HG02759 (cell line): ENCODE measurements around the gene LRRC3C.
A peak's percentile ranks its signal among the peaks of the same experiment; 100 is the strongest.

Experiments
- ATAC-seq: cut with Tn5 transposase; IDR thresholded peaks from one replicate; pipeline ENCODE4 v1.9.1; 2021; ENCODE audit warnings: mild to moderate bottlenecking, moderate library complexity; ENCODE audit not compliant: unreplicated experiment

The LRRC3C gene

DNA sequence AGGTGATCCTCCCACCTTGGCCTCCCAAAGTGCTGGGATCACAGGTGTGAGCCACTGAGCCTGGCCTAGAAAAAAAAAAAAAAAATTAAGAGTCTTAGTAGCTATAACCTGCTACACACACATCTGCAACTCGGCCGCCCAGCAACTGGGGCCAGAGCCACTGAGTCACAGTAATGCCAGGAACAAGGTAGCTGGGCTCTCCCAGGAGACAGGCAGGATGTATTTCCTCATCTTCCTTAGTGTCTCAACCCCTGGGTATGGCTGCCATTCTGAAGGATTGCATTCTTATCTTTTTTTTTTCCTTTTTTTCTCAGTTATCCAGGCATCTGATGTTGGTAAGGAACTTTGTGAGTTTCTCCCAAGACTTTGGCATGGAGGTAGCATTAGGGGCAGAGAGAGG is 46.0 kb downstream of the LRRC3C start:
- no peak for ATAC-seq

DNA sequence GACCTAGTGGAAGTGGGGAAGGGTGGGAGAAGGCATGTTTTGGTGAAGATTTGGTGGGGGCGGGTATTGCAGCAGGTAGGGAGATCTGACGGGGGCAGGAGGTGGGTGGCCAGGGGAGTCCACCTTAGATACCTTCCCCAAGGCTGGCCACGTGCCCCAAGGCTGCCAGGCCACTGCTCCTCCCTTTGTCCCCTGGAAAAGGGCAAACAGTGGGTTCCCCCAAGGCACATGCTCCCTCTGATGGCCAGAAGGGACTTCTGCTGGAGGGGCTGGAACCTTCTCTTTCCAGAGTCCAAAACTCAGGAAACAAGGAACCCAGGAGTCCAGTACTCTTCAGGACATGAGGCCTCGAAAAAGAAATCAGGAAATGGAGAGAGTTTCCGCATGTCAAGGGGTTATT is 46.9 kb downstream of the LRRC3C start:
- ATAC-seq = no peak

DNA sequence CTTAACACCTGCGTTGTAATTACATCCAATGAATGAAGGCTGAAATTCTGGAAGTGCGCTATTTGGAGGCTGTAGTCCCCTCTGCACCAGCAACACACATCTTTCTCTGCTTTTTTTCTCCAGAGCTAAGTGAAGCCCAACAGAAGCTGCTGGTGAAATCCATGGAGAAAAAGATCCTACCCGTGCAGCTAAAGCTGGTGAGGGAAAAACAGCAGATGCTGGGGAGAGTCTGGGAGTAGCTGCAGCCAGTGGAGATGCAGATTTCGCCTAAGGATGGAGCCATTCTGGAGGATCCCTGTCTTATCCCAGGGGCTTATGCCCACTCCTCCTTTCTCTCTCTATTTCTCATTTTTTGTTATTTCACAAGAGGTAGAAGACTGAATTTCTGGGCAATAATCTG is 48.3 kb downstream of the LRRC3C start:
- ATAC-seq = no peak

DNA sequence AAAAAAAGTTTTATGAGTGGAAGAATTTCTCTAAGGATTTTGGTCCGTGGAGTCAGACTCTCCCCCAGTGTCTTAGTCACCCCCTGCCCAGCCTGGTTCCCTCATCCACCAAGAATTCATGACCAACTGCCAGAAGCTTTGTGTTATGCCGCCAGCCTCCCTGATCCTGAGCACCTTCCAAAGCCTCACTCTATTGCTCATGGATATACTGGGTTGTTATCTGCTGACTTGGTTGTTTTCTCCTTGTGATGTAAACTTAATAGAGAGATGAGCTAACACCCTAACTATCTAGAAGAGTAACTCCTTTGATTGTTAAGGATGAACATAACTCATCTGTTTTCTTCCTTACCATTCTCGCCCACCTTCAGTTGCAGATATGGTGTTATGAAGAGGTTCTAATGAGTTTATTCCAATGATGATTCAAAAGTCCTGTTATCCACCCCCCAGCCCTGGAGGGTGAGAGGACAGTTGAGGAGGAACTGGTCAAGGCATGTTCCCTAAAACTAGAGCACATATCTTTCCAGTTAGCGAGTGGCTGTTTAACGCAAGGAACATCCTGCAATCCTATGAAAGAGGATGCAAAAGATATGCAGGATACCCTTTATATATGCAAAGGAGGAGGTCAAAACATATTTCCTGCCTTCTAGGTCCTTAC is 51.6 kb downstream of the LRRC3C start:
- no peak for ATAC-seq

DNA sequence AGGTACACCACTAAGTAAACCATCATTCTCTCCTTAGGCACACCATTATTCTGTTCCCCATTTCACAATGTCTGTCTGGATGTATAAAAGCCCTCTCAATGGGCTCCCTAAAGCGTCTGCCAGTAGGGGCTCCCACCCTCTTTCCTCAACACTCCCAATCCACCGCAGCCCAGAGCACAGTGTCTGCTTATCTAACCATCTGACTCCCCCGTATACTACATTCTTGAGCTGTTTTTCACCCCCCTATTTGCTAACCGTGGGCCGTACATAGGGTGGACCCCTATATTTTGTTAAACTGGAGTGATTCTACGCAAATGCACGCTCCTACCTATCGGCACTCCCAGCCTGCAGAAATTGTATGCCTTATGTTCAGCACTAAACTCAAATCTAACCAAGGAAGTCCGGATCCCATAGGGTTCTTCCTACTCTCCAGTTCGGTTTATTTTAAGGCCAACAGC is 52.4 kb downstream of the LRRC3C start:
- peak; percentile 18 for ATAC-seq

DNA sequence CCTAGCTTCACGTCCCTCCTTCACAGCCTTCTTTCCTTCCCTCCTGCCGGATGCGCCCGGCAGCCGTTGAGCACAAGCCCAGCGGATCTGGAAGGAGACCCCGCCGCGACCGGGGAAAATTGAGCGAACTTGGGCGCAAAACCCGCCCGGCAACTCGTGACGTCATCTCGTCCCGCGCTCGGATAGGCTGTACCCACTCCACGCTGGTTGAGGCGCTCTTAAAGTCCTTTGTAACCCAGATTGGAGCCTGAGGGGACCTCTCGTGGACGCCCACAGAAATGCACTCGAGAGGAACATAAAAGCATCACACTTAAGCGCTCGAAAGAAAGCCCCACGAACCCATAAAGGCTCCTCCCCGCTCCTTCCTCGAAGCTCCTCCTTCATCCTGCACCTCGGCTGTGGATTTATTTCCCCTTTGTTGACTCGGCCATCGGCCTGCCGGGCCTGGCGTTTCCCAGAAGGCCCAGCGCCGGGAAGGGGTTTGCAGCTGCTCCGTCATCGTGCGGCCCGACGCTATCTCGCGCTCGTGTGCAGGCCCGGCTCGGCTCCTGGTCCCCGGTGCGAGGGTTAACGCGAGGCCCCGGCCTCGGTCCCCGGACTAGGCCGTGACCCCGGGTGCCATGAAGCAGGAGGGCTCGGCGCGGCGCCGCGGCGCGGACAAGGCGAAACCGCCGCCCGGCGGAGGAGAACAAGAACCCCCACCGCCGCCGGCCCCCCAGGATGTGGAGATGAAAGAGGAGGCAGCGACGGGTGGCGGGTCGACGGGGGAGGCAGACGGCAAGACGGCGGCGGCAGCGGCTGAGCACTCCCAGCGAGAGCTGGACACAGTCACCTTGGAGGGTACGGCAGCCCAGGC is 53.0 kb downstream of the LRRC3C start, which contains the start of gene PSMD3:
Gene PSMD3, plus strand, starts transcription at position 457 of the 856 bp plus-strand sequence. Its CDS starts 164 bp downstream, at position 621.
- ATAC-seq = peak; percentile 94

DNA sequence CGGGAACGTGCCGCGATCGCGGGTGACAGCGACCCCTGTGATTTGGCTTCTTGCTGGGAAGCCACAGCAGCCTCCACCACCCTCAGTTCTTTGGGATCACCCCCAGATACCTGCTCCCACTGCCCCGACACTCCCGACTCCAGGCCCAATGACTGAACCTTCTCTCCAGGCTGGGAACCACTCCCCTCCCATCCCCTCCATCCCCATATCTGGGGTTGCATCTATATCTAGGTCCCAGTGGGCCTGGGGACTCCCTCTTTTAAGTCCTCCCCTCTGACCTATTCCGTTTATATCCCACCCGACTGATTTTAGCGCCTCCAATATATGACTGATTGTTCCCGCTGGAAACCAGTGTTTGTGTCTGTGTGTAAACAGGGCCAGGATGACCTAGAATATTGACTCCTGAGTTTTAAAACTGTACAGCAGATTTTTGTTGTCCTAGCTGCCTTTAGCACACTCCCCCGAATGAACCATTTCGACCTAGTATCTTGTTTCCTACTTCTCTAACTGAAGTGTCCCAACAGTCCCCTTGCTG is 53.7 kb downstream of the LRRC3C start:
- ATAC-seq = no peak

DNA sequence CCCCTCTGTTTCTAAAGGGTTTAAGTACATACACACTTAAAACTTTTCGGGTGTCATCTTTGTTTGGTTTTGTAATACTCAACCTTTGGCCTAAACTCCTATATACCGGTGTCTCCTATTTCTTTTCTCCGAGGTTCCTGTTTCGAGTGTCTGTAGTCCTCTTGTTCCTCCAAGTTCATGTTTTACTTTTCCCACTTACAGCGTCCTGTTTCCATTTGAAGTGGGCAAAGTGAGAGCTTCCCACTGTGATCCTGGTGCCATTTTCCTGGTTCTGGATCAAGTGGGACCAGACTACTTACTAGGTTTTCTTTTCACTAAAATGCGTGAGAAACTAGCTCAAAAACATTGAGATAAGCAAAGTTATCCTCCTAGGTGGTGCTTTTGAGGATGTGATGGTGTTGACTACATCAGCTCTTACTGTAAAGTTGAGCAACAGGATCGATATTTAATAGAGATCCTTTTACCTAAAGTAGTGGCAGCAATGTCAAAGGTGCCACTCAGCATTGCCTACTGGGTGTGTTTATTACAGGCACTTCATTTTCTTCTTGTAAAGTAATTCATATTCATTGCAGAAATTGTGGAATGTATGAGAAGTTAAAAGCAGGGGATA is 54.3 kb downstream of the LRRC3C start:
- ATAC-seq = no peak

DNA sequence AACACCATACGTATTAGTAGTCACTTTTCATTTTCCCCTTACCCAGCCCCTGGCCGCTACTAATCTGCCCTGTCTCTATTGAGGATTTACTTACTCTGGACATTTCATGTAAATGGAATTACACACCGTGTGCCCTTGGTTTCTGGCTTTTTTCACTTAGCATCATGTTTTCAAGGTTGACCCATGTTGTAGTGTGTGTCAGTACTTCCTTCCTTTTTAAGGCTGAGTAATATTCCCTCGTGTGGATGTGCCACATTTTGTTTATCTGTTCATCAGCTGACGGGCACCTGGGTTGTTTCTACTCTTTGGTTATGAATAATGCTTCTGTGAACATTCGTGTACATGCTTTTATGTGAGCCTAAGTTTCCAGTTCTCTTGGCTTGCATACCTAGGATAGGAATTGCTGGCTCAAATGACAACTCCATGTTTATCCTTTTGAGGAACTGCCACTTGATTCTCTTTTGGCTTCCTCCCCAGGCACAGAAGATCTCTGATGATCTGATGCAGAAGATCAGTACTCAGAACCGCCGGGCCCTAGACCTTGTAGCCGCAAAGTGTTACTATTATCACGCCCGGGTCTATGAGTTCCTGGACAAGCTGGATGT is 60.8 kb downstream of the LRRC3C start:
- ATAC-seq = no peak

DNA sequence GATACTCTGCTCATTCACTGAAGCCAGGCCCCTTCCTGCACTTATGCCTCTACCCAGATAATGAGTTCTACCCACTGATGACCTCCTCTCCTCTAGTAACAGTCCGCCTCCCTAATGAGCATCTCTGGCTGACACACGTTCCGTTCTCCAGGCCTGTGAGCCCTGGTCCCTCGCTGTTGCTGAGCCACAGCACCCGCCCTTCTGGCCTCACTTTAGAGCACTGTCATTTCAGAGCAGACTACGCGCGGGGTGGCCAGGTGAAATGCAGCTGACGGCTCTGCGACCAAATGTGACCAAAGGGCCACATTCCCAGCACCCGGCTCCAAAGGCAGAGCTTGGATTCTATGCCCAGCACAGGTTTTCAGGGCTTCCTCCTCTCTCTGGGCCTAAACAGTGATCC is 66.9 kb downstream of the LRRC3C start:
- ATAC-seq = no peak
